ENCODE results near the gene CCDC195.
A peak's percentile ranks its signal among the peaks of the same experiment; 100 is the strongest.

CCDC195 gene, protein sequence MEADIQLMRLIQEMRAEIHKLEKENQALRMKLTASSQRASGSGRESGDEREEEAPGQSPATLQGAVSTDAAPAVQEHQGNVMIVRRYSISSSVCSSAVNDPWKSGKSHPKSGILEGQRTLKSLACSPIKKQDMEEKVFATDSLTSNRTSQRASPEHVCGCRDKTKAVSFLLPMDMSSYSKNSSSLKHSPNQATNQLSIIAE

DNA sequence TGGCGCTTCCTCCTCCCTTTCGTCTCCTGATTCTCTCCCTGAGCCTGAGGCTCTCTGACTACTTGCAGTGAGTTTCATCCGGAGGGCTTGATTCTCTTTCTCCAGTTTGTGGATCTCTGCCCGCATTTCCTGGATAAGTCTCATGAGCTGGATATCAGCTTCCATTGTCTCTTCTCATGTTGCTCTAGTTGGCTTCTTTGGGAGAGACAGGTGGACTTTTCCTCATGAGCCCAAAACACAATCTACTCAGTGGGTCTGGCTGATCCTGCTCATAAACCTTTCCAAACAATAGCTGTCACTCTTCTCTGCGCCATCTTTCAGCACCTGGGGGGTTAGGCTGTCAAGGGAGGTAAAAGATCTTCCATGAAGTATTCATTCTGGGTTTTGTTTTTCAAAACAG lies at the start of gene CCDC195:
CCDC195 (minus strand) TSS at position 165 of the 400 bp plus-strand sequence; CDS start at position 165, 0 bp downstream.
- DNase-seq: no peak

DNA sequence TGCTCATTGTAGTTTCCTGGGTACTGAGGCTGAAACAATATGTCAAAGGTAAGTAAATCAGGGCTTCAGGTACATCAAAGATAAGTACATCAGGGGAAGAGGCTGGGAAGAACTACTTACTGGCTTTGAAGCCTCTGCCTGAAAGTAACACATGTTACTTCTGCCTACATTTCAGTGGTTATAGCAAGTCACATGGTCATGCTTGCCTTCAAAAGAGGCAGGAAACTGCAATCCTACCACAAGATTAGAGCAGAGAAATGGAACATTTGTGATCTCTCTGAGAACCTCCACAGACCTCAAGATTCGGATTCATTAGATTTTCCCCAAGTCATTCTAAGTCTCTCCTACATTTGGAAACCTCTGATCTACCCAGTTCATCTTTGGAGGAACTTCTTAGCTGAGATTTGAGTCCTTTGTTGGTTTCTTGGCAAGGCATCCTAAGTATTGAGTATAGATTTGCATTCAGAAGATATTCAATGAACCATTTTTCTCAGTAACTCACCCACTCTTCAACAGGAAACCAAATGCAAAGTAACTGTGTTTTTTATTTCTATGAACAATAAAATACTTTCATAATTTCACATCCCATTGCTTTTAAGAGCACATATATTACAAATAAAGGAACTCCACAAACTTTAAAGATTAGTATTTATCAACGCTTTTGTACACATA lies 48.5 kb upstream of the CCDC195 start:
- DNase-seq: no peak

DNA sequence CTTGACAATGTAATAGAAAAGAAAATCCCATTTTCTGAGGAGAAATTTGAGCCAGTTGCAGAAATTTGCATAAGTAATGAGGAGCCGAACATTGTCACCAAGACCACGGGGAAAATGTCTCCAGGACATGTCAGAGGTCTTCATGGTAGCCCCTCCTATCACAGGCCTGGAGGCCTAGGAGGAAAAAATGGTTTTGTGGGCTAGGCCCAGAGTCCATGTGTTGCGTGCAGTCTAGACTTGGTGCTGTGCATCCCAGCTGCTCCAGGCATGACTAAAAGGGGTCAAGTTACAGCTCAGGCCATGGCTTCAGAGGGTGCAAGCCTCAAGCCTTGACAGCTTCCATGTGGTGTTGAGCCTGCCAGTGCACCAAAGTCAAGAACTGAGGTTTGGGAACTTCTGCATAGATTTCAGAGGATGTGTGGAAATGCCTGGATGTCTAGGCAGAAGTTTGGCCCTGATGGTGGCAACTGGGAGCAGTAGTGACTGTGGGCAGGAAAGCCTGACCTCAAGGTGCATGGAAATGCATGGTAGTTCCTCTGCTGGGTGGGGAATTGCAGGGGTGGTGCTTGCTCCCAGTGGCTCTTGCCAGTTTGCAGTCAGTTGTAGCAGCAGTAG lies 41.9 kb upstream of the CCDC195 start:
- DNase-seq: no peak

DNA sequence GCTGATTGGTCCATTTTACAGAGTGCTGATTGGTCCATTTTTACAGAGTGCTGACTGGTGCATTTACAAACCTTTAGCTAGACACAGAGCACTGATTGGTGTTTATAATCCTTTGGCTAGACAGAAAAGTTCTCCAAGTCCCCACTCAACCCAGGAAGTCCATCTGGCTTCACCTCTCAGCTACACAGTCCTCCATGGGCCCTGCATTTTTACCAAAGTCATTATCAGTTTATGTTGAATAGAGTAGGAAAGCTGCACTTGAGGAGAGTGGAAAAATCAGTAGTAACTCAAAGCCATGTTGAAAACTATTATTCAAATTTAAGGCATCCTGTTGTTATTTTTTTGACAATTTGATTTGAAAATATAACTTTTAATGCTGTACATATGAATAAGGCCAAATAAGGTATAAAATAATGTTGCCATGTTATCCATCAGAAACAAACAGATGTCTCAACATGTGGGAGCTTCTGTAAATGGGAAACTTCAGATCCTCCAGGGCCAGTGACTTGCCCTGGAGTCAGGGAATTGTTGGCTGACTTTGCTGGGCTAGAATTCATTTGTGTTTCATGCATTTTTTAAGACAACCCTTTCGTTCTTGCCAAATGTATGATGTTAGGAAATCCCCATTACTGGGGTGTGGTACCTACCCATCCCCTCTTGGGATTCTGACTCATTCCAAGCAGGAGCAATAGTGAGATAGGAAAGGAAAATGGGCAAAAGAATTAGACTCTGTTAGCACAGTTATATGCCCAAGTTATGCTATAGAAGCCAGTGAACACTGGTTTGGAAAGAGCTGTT lies 37.8 kb upstream of the CCDC195 start:
- peak; percentile 25 for DNase-seq

DNA sequence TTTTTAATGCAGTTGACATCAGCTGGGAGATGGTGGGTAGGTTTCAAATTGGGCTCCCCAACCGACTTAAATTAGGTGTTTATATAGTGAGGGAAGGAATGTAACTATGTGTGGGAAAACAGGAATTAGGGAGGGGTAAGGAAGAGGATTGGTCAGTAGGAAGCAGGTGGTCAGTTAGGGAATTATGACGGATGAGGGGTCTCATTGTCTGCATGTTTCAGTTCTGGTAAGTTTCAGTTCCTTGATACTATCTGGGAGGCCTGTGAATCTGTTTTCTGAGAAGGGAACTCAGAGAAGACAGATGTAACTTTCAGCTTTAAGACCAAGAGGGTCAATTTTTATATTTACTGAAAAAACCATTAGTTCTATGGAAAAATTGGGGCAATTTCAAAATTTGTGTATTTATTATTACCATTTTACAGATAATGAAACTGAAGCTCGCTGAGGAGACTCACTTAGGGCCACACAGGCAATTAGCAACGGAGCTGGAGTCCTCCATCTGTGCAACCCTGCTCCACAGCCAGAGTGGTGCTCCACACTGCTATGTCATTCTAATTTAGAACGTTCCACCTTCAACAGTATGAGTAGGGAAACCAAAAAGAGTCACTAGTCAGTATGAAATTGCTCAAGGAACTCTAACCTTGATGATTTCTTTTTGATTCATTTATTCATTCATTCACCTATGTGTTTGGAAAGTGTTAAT lies 36.0 kb upstream of the CCDC195 start:
- no peak for DNase-seq

DNA sequence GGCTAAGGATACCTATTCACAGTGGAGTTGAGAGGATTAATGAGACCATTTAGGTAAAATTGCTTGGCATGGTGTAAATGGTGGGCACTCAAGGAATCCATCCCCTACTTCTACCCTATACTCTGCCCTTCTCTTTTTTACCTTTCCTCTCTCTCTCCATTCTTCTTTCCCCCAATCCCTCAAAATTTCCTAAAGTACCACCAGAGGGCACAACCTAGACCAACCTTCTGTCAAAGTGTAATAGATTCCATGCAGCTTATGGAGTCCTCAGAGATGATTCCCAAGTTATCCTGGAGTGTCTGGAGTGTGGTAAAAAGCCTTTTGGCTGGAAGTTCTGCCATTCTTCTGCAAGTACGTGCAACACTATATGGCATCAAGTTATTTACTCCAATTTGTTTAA lies 33.0 kb upstream of the CCDC195 start:
- no peak for DNase-seq

DNA sequence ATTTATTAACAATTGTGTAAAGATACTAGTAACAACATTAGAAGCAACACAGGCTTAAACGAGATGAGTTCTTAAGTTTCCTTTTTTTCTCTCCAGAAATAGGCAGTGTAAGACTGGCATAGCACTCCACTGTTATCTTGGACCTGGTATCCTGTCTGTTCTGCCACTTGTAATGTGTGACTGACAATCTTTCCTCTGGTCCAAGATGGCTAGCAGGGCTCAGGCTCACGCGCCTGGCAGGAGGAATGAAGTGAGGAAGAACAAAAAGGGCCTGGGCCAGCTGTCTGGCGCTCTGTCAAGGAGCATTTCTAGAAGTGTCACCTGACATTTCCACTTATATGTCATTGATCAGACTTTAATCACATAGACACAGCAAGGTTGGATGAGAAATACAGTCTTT lies 31.6 kb upstream of the CCDC195 start:
- DNase-seq: no peak

DNA sequence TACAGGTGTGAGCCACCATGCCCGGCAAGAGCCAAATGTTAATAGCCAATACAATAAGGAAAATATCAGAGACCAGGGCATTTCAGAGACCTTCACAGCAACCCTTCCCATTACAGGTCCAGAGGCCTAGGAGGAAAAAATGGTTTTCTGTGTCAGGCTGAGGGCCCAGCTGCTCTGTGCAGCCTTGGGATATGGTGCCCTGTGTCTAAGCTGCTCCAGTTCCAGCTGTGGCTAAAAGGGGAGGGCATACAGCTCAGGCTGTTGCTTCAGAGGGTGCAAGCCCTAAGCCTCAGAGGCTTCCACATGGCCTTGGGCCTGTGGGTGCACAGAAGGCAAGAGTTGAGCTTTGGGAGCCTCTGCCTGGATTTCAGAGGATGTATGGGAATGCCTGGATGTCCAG lies 20.1 kb upstream of the CCDC195 start:
- DNase-seq: no peak

DNA sequence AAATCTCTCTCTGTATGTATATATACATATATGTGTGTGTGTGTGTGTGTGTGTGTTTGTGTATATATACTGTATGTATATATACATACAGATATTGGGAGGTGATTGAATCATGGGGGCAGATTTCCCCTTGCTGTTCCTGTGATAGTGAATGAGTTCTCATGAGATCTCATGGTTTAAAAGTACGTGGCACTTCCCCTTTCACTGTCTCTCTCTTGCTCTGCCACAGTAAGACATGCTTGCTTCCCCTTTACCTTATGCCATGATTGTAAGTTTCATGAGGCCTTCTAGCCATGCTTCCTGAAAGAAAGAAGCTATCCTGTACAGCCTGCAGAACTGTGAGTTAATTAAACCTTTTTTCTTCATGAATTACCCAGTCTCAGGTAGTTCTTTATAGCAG lies 18.8 kb upstream of the CCDC195 start:
- DNase-seq: no peak

DNA sequence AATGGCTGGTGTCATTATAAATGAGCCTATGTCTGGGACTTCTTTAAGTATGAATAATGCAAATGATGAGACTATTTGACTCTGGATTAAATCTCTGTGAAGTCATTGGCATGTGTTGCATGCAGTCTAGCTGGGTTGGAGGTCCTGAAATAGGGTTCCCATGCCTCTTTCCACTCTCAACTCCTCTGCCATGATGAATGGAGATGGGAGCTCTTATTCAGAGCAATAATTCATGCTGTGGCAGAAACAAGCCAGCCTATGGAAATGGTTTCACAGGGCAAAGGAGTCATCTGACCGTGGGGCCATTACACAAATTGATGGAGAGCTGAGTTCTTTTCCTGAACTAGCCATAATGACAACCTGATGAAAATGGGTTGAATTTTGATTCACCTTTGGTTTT lies 15.5 kb upstream of the CCDC195 start:
- DNase-seq: no peak

DNA sequence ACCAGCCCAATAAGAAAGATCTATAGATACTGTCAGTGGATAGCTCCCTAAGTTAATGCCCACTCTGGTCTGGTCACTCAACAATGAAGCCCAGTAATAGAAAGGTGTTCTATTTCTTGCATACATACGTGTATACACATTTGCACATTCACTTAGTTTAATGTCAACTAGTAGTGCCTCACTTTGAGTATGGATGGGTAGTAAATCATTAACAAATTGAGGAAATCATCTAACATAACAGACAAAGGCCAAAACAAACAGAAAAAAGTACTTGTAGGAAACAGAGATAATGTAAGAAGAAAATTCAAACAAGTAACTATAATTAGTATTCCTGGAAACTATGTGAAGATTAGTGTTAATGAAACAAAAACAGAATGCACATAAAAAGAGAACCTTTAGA lies 13.3 kb upstream of the CCDC195 start:
- no peak for DNase-seq

DNA sequence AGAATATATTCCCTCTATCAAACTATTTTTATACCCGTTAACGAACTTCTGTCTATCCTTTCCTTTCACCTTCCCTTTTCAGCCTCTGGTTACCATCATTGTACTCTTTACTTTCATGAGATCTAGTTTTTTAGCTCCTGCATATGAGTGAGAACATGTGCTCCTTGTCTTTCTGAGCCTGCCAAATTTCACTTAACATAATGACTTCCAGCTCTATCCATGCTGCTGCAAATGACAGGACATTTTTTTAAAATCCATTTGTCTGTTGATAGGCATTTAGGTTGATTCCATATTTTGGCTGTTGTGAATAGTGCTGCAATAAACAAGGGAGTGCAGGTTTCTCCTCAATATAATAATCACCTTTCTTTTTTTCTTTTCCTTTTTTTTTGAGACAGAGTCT lies 8.2 kb upstream of the CCDC195 start:
- DNase-seq: no peak

DNA sequence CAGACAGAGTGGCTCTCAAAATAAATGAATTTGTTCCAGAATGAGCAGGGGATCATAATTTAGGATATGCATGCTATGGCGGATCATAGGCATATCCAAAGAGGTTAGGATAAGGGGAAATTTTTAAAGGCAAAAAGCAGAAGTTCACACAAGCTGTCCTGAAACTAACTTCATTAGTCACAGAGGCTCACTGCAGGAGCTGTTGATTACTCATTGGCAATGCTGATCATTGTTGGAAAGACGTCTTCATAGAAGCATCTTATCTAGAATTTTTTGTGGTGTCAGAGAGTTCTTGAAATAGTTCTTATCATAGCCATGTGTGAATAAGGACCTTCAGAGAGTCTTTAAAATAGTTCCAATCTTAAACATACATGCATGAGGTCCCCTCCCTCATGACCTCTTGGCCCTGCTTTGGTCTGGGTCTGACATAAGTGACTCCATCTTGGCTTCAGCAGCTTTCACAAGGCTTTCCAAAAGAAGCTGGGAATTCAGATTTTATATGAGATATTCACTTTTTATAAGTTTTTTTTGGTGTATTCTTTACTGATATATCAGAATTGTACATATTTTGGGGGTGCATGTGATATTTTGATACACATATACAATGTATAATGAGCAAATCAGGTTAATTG lies 7.5 kb upstream of the CCDC195 start:
- no peak for DNase-seq

DNA sequence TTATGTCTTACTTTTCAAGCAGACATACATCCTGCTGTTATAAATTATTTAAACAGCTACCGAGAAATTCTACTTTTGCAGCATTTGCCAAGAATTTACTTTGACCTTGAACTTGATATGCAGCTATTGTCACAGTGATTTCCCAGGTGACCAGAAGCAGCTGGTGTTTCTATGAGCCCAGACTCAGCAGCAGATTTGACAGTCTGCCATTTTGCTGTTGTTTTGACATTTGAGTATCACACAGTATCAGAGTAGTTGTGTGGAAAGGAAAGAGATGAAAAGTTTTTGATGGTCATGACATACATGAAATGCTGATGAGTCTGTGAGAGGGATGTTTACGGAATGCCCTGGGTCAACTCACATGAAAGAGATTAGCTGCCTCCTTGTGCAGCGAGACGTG lies 6.6 kb upstream of the CCDC195 start:
- no peak for DNase-seq

DNA sequence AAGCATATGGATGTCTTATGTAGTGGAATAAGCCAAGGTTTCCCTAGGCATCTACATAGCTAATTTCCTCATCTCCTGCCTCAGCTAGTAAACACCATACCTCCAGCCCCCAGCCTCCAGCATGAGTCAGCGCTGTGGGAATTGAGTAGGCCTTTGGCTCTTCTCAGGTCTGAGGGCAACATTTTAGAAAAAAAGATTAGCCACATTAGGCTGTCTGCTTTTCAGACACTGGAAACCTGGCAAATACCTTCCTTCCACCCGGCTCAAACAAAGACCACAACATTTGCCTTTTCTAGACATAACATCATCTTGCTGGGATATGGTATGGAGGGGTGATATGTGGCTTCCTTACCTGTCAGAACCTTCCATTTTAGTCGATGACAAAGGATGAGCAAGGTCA lies 6.1 kb upstream of the CCDC195 start:
- no peak for DNase-seq

DNA sequence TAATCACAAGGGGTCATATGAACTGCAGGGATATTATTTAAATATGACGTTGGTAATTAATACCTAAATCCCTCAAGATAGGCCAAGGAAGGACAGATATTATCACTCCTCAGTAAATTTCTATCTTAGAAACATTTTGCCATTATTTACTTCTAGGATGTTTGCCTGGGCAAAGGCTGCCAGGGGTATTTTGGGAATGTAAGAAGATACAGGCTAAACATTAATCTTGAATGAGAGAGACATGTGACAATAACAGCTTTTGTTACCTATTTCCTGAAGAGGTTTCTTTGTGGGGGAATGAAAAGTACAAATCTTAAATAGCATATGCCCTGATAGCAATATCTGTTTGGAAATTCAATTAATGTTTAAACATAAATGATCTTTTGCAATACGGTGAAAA lies 756 bp upstream of the CCDC195 start:
- DNase-seq: no peak

DNA sequence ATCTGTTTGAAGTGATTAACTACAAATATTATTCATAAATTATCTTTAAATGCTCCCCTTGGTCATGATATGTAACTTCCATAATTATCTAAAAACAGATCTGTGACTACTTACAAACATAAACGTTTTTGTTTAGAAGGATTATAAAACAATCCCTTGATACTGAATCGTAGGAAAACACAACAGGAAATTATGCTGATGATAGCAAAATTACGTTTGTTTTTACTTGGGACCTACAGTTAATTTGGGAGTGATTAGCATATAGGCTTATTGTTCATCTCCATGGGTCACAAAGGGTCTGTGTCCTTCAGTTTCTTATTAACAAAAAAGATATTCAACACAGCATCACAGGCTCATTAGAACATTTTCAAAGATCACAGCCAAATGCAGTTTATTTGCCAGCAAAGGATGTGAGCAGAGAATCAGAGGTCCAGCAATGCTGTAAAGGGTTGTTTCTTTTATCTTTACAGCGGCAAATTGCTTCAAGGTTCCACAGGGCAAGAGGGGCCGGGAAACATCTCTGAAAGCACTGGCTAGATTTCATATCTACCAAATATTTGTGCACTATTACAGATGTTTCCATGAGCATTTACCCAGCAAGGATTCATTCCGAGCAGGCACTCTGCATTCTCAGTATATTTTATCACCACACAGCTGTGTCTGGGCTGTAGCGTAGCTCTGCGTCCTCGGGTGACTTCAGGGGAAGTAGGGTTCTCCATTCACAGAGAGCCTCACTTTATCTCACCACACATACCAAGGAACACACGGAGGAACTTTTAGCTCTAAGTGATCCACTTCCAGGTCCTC lies 4.1 kb downstream of the CCDC195 start:
- no peak for DNase-seq

DNA sequence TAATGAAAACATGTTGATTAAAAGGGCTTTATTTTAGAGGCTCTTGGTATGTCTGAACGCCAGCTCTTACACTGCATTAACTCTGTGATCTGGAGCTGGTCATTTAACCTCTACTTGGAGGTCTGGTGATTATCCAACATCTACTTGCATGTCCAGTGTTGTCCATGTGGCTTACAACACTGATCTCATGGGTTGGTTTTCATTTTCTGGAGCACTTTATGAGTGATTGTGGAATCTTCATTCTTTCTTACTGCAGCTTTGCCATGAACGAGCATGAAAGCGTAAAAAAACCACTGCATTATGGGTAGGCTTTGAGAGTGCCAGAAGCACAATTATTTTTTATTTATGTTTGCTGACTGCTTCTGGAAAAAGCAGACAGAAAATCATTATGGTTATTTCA lies 4.8 kb downstream of the CCDC195 start:
- DNase-seq: no peak

DNA sequence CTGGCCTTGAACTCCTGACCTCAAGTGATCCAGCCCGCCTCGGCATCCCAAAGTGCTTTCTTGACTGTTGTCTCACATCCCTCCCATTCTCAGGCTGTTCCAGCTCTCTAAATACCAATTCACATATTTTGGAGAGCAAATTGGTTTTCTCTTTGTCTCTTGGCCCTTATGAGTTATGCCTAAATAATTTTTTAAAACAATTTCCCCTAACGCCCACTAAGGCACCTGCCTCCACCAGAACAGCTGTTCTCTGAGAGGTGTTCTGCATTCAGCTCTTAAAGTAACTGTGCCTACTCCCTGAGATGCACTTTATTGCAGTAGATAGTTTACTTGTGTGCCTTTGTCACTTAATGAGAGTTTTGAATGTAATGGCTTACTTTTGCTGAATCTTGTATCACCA lies 6.9 kb downstream of the CCDC195 start:
- no peak for DNase-seq

DNA sequence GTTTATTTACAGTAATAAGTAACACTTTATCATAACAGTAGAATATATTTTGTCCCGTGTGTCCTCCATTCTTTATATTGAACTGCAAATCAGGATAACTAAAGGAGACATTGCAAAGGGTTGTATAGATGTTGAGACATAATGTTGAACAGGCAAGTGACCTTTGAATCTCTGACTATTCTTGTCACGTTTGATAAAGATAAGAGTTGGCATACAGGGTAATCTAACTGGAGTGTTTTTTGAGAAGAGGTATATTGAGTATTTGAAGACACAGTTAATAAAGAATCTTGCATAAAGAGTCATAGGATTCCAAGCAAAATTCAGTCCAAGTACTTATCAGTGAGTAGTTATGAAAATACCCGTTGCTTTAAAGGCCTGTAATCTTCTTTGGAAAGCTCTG lies 21.7 kb downstream of the CCDC195 start:
- no peak for DNase-seq

DNA sequence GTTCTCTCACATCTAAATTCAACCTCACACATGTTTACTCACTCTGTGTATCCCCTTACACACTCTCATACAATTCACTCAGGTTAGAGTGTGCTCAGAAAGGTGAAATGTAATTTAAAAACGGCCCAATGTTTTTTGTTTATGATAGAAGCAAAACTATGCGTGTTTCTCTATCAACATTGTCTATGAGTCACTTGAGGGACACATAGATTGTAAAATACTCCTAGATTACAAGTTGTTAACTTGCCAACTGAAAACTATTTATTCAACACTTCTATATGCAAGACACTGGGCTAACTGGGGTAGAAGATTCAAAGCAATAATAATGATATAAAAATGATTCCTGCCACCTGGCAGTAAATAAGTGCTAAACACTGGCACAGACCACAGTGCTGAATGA lies 24.6 kb downstream of the CCDC195 start:
- DNase-seq: no peak

DNA sequence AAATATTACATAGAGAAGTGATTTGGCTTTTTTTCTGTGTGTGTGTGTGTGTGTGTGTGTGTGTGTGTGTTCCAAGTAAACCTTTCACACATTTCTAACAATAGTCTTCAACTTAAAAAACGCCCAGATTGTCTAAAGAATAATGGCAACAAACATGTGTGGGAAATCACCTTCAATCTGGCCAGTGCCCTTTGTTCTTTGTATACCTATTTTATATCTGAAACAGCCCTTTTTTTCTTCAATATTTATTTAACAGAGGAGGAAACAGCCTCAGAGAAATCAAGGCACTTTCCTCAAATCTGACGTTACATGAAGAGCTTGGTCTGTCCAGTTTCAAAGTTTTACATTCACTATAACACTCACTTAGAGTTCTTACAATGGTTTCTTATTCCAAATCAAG lies 25.3 kb downstream of the CCDC195 start:
- no peak for DNase-seq

All from femur (tissue), 1 donor.